GM21367 (cell line): ENCODE results near the gene PFAS.
"Not testable (repeated sequence)": the region's sequence is repeated elsewhere in the genome, so short reads cannot be mapped to it uniquely, and the experiment has no call there.

Experiments used
- ATAC-seq: cut with Tn5 transposase; IDR thresholded peaks from one replicate; pipeline ENCODE4 v1.9.1; 2021; ENCODE audit not compliant: unreplicated experiment

The PFAS gene

GRCh38 chr17:8248751-8249607 is at the start of gene PFAS:
Gene PFAS, plus strand, starts transcription at chr17:8249289. Its CDS starts 4,649 bp downstream, at chr17:8253938.
- ATAC-seq: peak; percentile 34

- no peak for ATAC-seq
These were observed 44.1 kb upstream of the PFAS start for GRCh38 chr17:8204761-8205555.

GRCh38 chr17:8206536-8206935 is 42.6 kb upstream of the PFAS start:
- no peak for ATAC-seq

- ATAC-seq: peak; percentile 81
These were observed 39.0 kb upstream of the PFAS start, which contains the start of gene AURKB for GRCh38 chr17:8209907-8210760. Gene AURKB, minus strand, starts transcription at chr17:8210575. Its CDS starts 351 bp downstream, at chr17:8210224.

GRCh38 chr17:8210761-8211458 is 38.2 kb upstream of the PFAS start:
- ATAC-seq: no peak

- no peak for ATAC-seq
These were observed 36.5 kb upstream of the PFAS start for GRCh38 chr17:8212312-8213180.

GRCh38 chr17:8214000-8214399 is 35.1 kb upstream of the PFAS start:
- not testable (repeated sequence) for ATAC-seq

- no peak for ATAC-seq
These were observed 28.1 kb upstream of the PFAS start for GRCh38 chr17:8220783-8221662.

- ATAC-seq: peak; percentile 37
These were observed 27.3 kb upstream of the PFAS start for GRCh38 chr17:8221663-8222379.

- ATAC-seq: peak; percentile 23
These were observed 26.8 kb upstream of the PFAS start for GRCh38 chr17:8222380-8222629.

- ATAC-seq: peak; percentile 22
These were observed 26.3 kb upstream of the PFAS start for GRCh38 chr17:8222630-8223355.

GRCh38 chr17:8223356-8224126 is 25.5 kb upstream of the PFAS start:
- ATAC-seq: no peak

GRCh38 chr17:8224891-8225812 is 23.9 kb upstream of the PFAS start:
- no peak for ATAC-seq

GRCh38 chr17:8225813-8226535 is 23.1 kb upstream of the PFAS start:
- ATAC-seq: no peak
